HL-60/S4 treated with phorbol 12-myristate 13-acetate at 8.2 ng/mL for 4 days and 3 days (cell line): Measurements from ENCODE around the gene COMT.

Experiments used
- in situ Hi-C: fragments of 300-500 bp; cut with MboI; formaldehyde crosslinking; loops from 2 replicates; pipeline ENCODE4 v1.15.0; 2022; ENCODE audit warnings: low sequenced_read_pairs

Gene COMT

GRCh38 chr22:19991645-19992451 is 50.3 kb downstream of the COMT start:
- in situ Hi-C loops: no loop called here

GRCh38 chr22:19992481-19992911 is 50.9 kb downstream of the COMT start:
- in situ Hi-C loops: no loop called here

GRCh38 chr22:19992921-19993355 is 51.4 kb downstream of the COMT start:
- in situ Hi-C loops: no loop called here

- in situ Hi-C loops: no loop called here
Measured at GRCh38 chr22:19993926-19994325, 52.4 kb downstream of the COMT start.

- in situ Hi-C loops: no loop called here
Measured at GRCh38 chr22:19994851-19995610, 53.5 kb downstream of the COMT start.

- in situ Hi-C loops: no loop called here
Measured at GRCh38 chr22:19995611-19996339, 54.2 kb downstream of the COMT start.

GRCh38 chr22:19996694-19997384 is 55.3 kb downstream of the COMT start:
- in situ Hi-C loops: no loop called here

- in situ Hi-C loops: no loop called here
Measured at GRCh38 chr22:19997561-19998231, 56.1 kb downstream of the COMT start.

- in situ Hi-C loops: no loop called here
Measured at GRCh38 chr22:19998232-19998951, 56.8 kb downstream of the COMT start.

- in situ Hi-C loops: no loop called here
Measured at GRCh38 chr22:19998991-19999820, 57.6 kb downstream of the COMT start.

- in situ Hi-C loops: no loop called here
Measured at GRCh38 chr22:20000246-20001081, 58.9 kb downstream of the COMT start.

- in situ Hi-C loops: no loop called here
Measured at GRCh38 chr22:20001082-20001638, 59.6 kb downstream of the COMT start.

GRCh38 chr22:20002128-20002527 is 60.6 kb downstream of the COMT start:
- in situ Hi-C loops: no loop called here

- in situ Hi-C loops: no loop called here
Measured at GRCh38 chr22:20002636-20003035, 61.1 kb downstream of the COMT start.

GRCh38 chr22:20003304-20003703 is 61.7 kb downstream of the COMT start:
- in situ Hi-C loops: no loop called here

GRCh38 chr22:20004464-20004863 is 62.9 kb downstream of the COMT start:
- in situ Hi-C loops: no loop called here

- in situ Hi-C loops: no loop called here
Measured at GRCh38 chr22:20008221-20008995, 66.8 kb downstream of the COMT start.
